ENCODE results near the gene SLC12A6.

Gene SLC12A6

GRCh38 chr15:34264076-34264475 lies 73.5 kb downstream of the SLC12A6 start:
- POLR2A ChIA-PET, result no interaction called here
- no peak for TF ChIP-seq CTCF (IDR thresholded peaks at IDR 0.05; ENCODE audit: control extremely low read depth, extremely low read depth, low read depth, missing control alignments)
- CTCF ChIA-PET, result interaction anchor here (1.3 to 1.8 kb wide), 2 partner anchors 14 to 101 kb away, joined by 3 to 4 read pairs; no protein-coding TSS in a partner anchor
- no peak for DNase-seq (ENCODE audit: extremely low spot score)

- no peak for TF ChIP-seq CTCF (IDR thresholded peaks at IDR 0.05; ENCODE audit: control extremely low read depth, extremely low read depth, low read depth, missing control alignments)
- ChIA-PET CTCF (interaction anchor here (0.9 to 1.5 kb wide), 4 partner anchors 15 to 81 kb away, joined by 3 to 5 read pairs (median 3); partner anchors contain the start of gene NUTM1), POLR2A (interaction anchor here (0.6 kb wide), 1 partner anchor 1354 kb away, joined by 3 read pairs; no protein-coding TSS in a partner anchor)
- no peak for DNase-seq (ENCODE audit: extremely low spot score)
Observed at GRCh38 chr15:34262362-34262761, 75.2 kb downstream of the SLC12A6 start.

- DNase-seq (ENCODE audit: extremely low spot score), result no peak
- ChIA-PET CTCF (interaction anchor here (2.4 to 2.8 kb wide), 2 partner anchors 11 to 17 kb away, joined by 7 to 20 read pairs; no protein-coding TSS in a partner anchor), POLR2A (no interaction called here)
- TF ChIP-seq CTCF (IDR thresholded peaks at IDR 0.05; ENCODE audit: control extremely low read depth, extremely low read depth, low read depth, missing control alignments), result no peak
Observed at GRCh38 chr15:34259566-34259965, 78.0 kb downstream of the SLC12A6 start.

- DNase-seq (ENCODE audit: extremely low spot score), result no peak
- CTCF ChIA-PET, result interaction anchor here (1.0 to 2.8 kb wide), 5 partner anchors 8 to 109 kb away, joined by 3 to 20 read pairs (median 4); partner anchors contain the start of gene LPCAT4
- no peak for TF ChIP-seq CTCF (IDR thresholded peaks at IDR 0.05; ENCODE audit: control extremely low read depth, extremely low read depth, low read depth, missing control alignments)
- POLR2A ChIA-PET, result no interaction called here
Observed at GRCh38 chr15:34258151-34258550, 79.4 kb downstream of the SLC12A6 start.

GRCh38 chr15:34252545-34252944 lies 85.0 kb downstream of the SLC12A6 start:
- no peak for TF ChIP-seq CTCF (IDR thresholded peaks at IDR 0.05; ENCODE audit: control extremely low read depth, extremely low read depth, low read depth, missing control alignments)
- DNase-seq (ENCODE audit: extremely low spot score), result no peak
- CTCF ChIA-PET, result interaction anchor here (4.0 kb wide), 1 partner anchor 11 kb away, joined by 22 read pairs; no protein-coding TSS in a partner anchor
- POLR2A ChIA-PET, result no interaction called here

GRCh38 chr15:34248190-34248589 lies 89.4 kb downstream of the SLC12A6 start:
- TF ChIP-seq CTCF (IDR thresholded peaks at IDR 0.05; ENCODE audit: control extremely low read depth, extremely low read depth, low read depth, missing control alignments), result no peak
- ChIA-PET CTCF (interaction anchor here (1.5 to 2.1 kb wide), 2 partner anchors 12 to 119 kb away, joined by 3 to 7 read pairs; partner anchors contain the start of gene LPCAT4), POLR2A (no interaction called here)
- no peak for DNase-seq (ENCODE audit: extremely low spot score)
